ENCODE data around the gene TXNL4A. TPM values are rescaled to one million over a fixed set of nuclear protein-coding genes. Genes with fewer than 3 reads are reported as not detected.

The TXNL4A gene
- total RNA-seq, 1 donor from 2014 or later, result 92.0 TPM

- Histone ChIP-seq H3K4me3 (peak overlapping the region; percentile 87), H3K36me3 (peaks cover 8% of the 10 kb centered on the region), H3K27ac (replicated peaks) (peak overlapping the region; percentile 89), H3K27me3 (ENCODE audit: low read depth) (no peaks in the 10 kb centered on the region), H3K9me3 (replicated peaks) (no peaks in the 10 kb centered on the region), H3K4me1 (peaks cover 67% of the 10 kb centered on the region)
- TF ChIP-seq CTCF (IDR thresholded peaks at IDR 0.05; ENCODE audit: borderline replicate concordance), result no peak
- intact Hi-C loops (cut with micrococcal nuclease), result no loop called here
- peak; percentile 60 for DNase-seq
These were observed 38.5 kb downstream of the TXNL4A start for GRCh38 chr18:79949697-79950487.

- Histone ChIP-seq H3K9me3 (replicated peaks) (no peaks in the 10 kb centered on the region), H3K27ac (replicated peaks) (peak overlapping the region; percentile 89), H3K4me1 (peaks cover 76% of the 10 kb centered on the region), H3K27me3 (ENCODE audit: low read depth) (no peaks in the 10 kb centered on the region), H3K4me3 (peak overlapping the region; percentile 87), H3K36me3 (peaks cover 8% of the 10 kb centered on the region)
- DNase-seq, result no peak
- no peak for TF ChIP-seq CTCF (IDR thresholded peaks at IDR 0.05; ENCODE audit: borderline replicate concordance)
- intact Hi-C loops (cut with micrococcal nuclease), result no loop called here
These were observed 39.5 kb downstream of the TXNL4A start for GRCh38 chr18:79948719-79949411.

- DNase-seq, result no peak
- intact Hi-C loops (cut with micrococcal nuclease), result no loop called here
- Histone ChIP-seq H3K9me3 (replicated peaks) (no peaks in the 10 kb centered on the region), H3K4me1 (peaks cover 83% of the 10 kb centered on the region), H3K36me3 (peaks cover 11% of the 10 kb centered on the region), H3K27ac (replicated peaks) (no peak overlapping the region), H3K27me3 (ENCODE audit: low read depth) (no peaks in the 10 kb centered on the region), H3K4me3 (no peak overlapping the region)
- TF ChIP-seq CTCF (IDR thresholded peaks at IDR 0.05; ENCODE audit: borderline replicate concordance), result no peak
These were observed 40.3 kb downstream of the TXNL4A start for GRCh38 chr18:79947881-79948610.

- no peak overlapping the region for H3K4me3 ChIP-seq
- H3K4me1 ChIP-seq, result peaks cover 90% of the 10 kb centered on the region
- H3K36me3 ChIP-seq, result peaks cover 16% of the 10 kb centered on the region
- no peaks in the 10 kb centered on the region for H3K27me3 ChIP-seq (ENCODE audit: low read depth)
- no peak overlapping the region for H3K27ac ChIP-seq (replicated peaks)
- no peaks in the 10 kb centered on the region for H3K9me3 ChIP-seq (replicated peaks)
- no peak for DNase-seq
- no peak for TF ChIP-seq CTCF (IDR thresholded peaks at IDR 0.05; ENCODE audit: borderline replicate concordance)
- intact Hi-C loops (cut with micrococcal nuclease), result no loop called here
These were observed 41.2 kb downstream of the TXNL4A start for GRCh38 chr18:79947054-79947755.

All from left ventricle myocardium inferior (tissue), 1 donor.